NT2/D1 (cell line): Measurements from ENCODE around the gene LACTB.

Experiments used
- SUZ12 ChIP-seq: IDR thresholded peaks from 2 replicates; pipeline ENCODE4 v1.6.1; 2011; ENCODE audit not compliant: insufficient read length, insufficient read depth; ENCODE audit errors: extremely low read depth
- YY1 ChIP-seq: IDR thresholded peaks from 2 replicates; pipeline ENCODE4 v1.6.1; 2011; ENCODE audit not compliant: insufficient read length, insufficient read depth
- ZNF274 ChIP-seq: IDR thresholded peaks from 2 replicates; pipeline ENCODE4 v1.6.1; 2011; ENCODE audit warnings: mild to moderate bottlenecking, low read depth, low read length

- TF ChIP-seq YY1 (no peak), ZNF274 (no peak), SUZ12 (no peak)
These were observed 59.1 kb downstream of the LACTB start for GRCh38 chr15:63180746-63181145.
